Subcutaneous abdominal adipose tissue (tissue), 5 donors: ENCODE data around the gene MED13L.

ENCODE experiments used
- H3K27ac ChIP-seq: one replicate; pipeline ENCODE4 v1.7.0; 2013; ENCODE audit warnings: low read depth, mild to moderate bottlenecking, inconsistent platforms, low read length, moderate library complexity
- H3K27me3 ChIP-seq, 5 donors: one replicate each; pipeline ENCODE4 v1.7.0; 2013; ENCODE audit warnings: low read length in 5 of 5, inconsistent platforms in 1 of 5; ENCODE audit not compliant: control insufficient read depth in 5 of 5, insufficient read depth in 4 of 5
- H3K36me3 ChIP-seq, 5 donors: one replicate each; pipeline ENCODE4 v1.7.0; 2013; ENCODE audit warnings: low read length in 5 of 5; ENCODE audit not compliant: control insufficient read depth in 5 of 5, insufficient read depth in 5 of 5
- H3K4me1 ChIP-seq, 5 donors: one replicate each; pipeline ENCODE4 v1.7.0; 2013; ENCODE audit warnings: low read length in 5 of 5, mild to moderate bottlenecking in 3 of 5, moderate library complexity in 1 of 5; ENCODE audit not compliant: control insufficient read depth in 5 of 5, insufficient read depth in 5 of 5
- H3K4me3 ChIP-seq, 5 donors: one replicate each; pipeline ENCODE4 v1.7.0; 2013; ENCODE audit warnings: low read length in 5 of 5, low read depth in 1 of 5
- H3K9ac ChIP-seq, 5 donors: one replicate each; pipeline ENCODE4 v1.7.0; 2013; ENCODE audit warnings: low read length in 5 of 5, mild to moderate bottlenecking in 4 of 5, moderate library complexity in 3 of 5
- H3K9me3 ChIP-seq, 5 donors: one replicate each; pipeline ENCODE4 v1.7.0; 2013; ENCODE audit warnings: low read length in 5 of 5; ENCODE audit not compliant: control insufficient read depth in 5 of 5
- donor health status: healthy.
- donor health status: healthy.
- donor health status: healthy.
- donor health status: healthy.
- donor health status: healthy.

MED13L gene

GRCh38 chr12:116204785-116205184 lies 72.7 kb downstream of the MED13L start:
- Histone ChIP-seq H3K27ac (no peak overlapping the region), H3K4me3 (no peak overlapping the region), H3K9me3 (no peaks in the 10 kb centered on the region), H3K4me1 (peaks cover 0 to 30% (median 23%) of the 10 kb centered on the region in 5 donors), H3K9ac (no peak overlapping the region), H3K27me3 (no peaks in the 10 kb centered on the region), H3K36me3 (peaks cover 0 to 2% (median 0%) of the 10 kb centered on the region in 5 donors)

- peaks cover 0 to 2% (median 0%) of the 10 kb centered on the region in 5 donors for H3K36me3 ChIP-seq
- no peak overlapping the region for H3K27ac ChIP-seq
- H3K9me3 ChIP-seq = no peaks in the 10 kb centered on the region
- peaks cover 0 to 32% (median 24%) of the 10 kb centered on the region in 5 donors for H3K4me1 ChIP-seq
- no peak overlapping the region for H3K9ac ChIP-seq
- H3K4me3 ChIP-seq = no peak overlapping the region
- no peaks in the 10 kb centered on the region for H3K27me3 ChIP-seq
Observed at GRCh38 chr12:116204169-116204568, 73.3 kb downstream of the MED13L start.

- no peaks in the 10 kb centered on the region for H3K27me3 ChIP-seq
- H3K4me1 ChIP-seq = peaks cover 0 to 43% (median 36%) of the 10 kb centered on the region in 5 donors
- peaks cover 0 to 2% (median 0%) of the 10 kb centered on the region in 5 donors for H3K36me3 ChIP-seq
- no peak overlapping the region for H3K4me3 ChIP-seq
- H3K9me3 ChIP-seq = no peaks in the 10 kb centered on the region
- peak overlapping the region; percentile 69 for H3K27ac ChIP-seq
- H3K9ac ChIP-seq = peak overlapping the region in 1 of 5 donors; percentile 7
Observed at GRCh38 chr12:116202940-116203339, 74.6 kb downstream of the MED13L start.

GRCh38 chr12:116202433-116202832 lies 75.1 kb downstream of the MED13L start:
- Histone ChIP-seq H3K27ac (peak overlapping the region; percentile 69), H3K36me3 (peaks cover 0 to 2% (median 0%) of the 10 kb centered on the region in 5 donors), H3K9me3 (no peaks in the 10 kb centered on the region), H3K27me3 (no peaks in the 10 kb centered on the region), H3K4me1 (peaks cover 0 to 43% (median 36%) of the 10 kb centered on the region in 5 donors), H3K9ac (no peak overlapping the region), H3K4me3 (no peak overlapping the region)

GRCh38 chr12:116201908-116202307 lies 75.6 kb downstream of the MED13L start:
- Histone ChIP-seq H3K4me1 (peaks cover 0 to 43% (median 40%) of the 10 kb centered on the region in 5 donors), H3K36me3 (peaks cover 0 to 2% (median 0%) of the 10 kb centered on the region in 5 donors), H3K4me3 (no peak overlapping the region), H3K9me3 (no peaks in the 10 kb centered on the region), H3K9ac (peak overlapping the region in 1 of 5 donors; percentile 30), H3K27ac (peak overlapping the region; percentile 69), H3K27me3 (no peaks in the 10 kb centered on the region)

GRCh38 chr12:116201359-116201758 lies 76.1 kb downstream of the MED13L start:
- Histone ChIP-seq H3K4me1 (peaks cover 0 to 48% (median 41%) of the 10 kb centered on the region in 5 donors), H3K9me3 (no peaks in the 10 kb centered on the region), H3K27me3 (no peaks in the 10 kb centered on the region), H3K9ac (peak overlapping the region in 1 of 5 donors; percentile 30), H3K4me3 (no peak overlapping the region), H3K27ac (peak overlapping the region; percentile 69), H3K36me3 (peaks cover 0 to 2% (median 0%) of the 10 kb centered on the region in 5 donors)

GRCh38 chr12:116200812-116201211 lies 76.7 kb downstream of the MED13L start:
- Histone ChIP-seq H3K27ac (no peak overlapping the region), H3K36me3 (peaks cover 0 to 2% (median 0%) of the 10 kb centered on the region in 5 donors), H3K9ac (no peak overlapping the region), H3K27me3 (no peaks in the 10 kb centered on the region), H3K4me3 (no peak overlapping the region), H3K4me1 (peaks cover 0 to 54% (median 41%) of the 10 kb centered on the region in 5 donors), H3K9me3 (no peaks in the 10 kb centered on the region)

GRCh38 chr12:116199160-116199706 lies 78.3 kb downstream of the MED13L start:
- H3K36me3 ChIP-seq = no peaks in the 10 kb centered on the region
- no peaks in the 10 kb centered on the region for H3K9me3 ChIP-seq
- peaks cover 0 to 65% (median 45%) of the 10 kb centered on the region in 5 donors for H3K4me1 ChIP-seq
- no peak overlapping the region for H3K27ac ChIP-seq
- H3K27me3 ChIP-seq = no peaks in the 10 kb centered on the region
- no peak overlapping the region for H3K9ac ChIP-seq
- H3K4me3 ChIP-seq = no peak overlapping the region

- no peak overlapping the region for H3K4me3 ChIP-seq
- H3K9ac ChIP-seq = no peak overlapping the region
- H3K27me3 ChIP-seq = no peaks in the 10 kb centered on the region
- no peaks in the 10 kb centered on the region for H3K36me3 ChIP-seq
- H3K27ac ChIP-seq = no peak overlapping the region
- no peaks in the 10 kb centered on the region for H3K9me3 ChIP-seq
- peaks cover 0 to 55% (median 45%) of the 10 kb centered on the region in 5 donors for H3K4me1 ChIP-seq
Observed at GRCh38 chr12:116196752-116197718, 80.5 kb downstream of the MED13L start.

- no peaks in the 10 kb centered on the region for H3K36me3 ChIP-seq
- no peak overlapping the region for H3K4me3 ChIP-seq
- peaks cover 0 to 47% (median 37%) of the 10 kb centered on the region in 5 donors for H3K4me1 ChIP-seq
- no peaks in the 10 kb centered on the region for H3K27me3 ChIP-seq
- H3K27ac ChIP-seq = no peak overlapping the region
- H3K9me3 ChIP-seq = no peaks in the 10 kb centered on the region
- no peak overlapping the region for H3K9ac ChIP-seq
Observed at GRCh38 chr12:116196226-116196625, 81.3 kb downstream of the MED13L start.
